OCI-LY7 (cell line): Measurements from ENCODE around the gene SERPINE2.

Experiments used
- EZH2phosphoT487 ChIP-seq: fragments of 200-600 bp; sonication (generic); IDR thresholded peaks from 2 replicates; pipeline ENCODE4 v1.6.1; 2018; ENCODE audit warnings: low read depth, borderline replicate concordance, mild to moderate bottlenecking, mixed run types, antibody characterized with exemption, low read length, moderate library complexity, mixed read lengths
- TF ChIP-seq, protein P1 (sequence below): fragments of 200-600 bp; sonication (generic); conservative IDR thresholded peaks from 2 replicates; pipeline ENCODE4 v1.5.1; 2014; ENCODE audit warnings: mild to moderate bottlenecking, antibody characterized with exemption, low read length, moderate library complexity, mixed read lengths

DNA sequence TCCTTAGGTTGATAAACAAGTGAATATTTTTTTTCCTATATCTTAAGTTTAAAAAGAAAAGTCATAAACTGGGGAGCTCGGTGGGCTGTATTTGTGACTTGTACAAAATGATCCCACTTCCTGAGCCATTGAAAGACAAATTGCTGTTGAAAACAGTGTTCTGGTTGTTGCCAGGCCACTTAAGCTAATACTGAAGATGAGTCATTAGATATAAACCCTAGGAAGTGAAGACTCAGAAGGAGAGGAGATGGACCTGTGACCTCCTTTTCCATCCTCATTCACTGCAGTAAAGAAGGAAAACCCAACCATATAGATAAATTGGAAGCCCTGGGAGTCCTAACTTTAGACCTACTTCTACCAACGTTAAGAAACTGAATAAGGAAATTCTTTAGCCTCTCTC is 46.2 kb upstream of the SERPINE2 start:
- TF ChIP-seq, protein P1, sequence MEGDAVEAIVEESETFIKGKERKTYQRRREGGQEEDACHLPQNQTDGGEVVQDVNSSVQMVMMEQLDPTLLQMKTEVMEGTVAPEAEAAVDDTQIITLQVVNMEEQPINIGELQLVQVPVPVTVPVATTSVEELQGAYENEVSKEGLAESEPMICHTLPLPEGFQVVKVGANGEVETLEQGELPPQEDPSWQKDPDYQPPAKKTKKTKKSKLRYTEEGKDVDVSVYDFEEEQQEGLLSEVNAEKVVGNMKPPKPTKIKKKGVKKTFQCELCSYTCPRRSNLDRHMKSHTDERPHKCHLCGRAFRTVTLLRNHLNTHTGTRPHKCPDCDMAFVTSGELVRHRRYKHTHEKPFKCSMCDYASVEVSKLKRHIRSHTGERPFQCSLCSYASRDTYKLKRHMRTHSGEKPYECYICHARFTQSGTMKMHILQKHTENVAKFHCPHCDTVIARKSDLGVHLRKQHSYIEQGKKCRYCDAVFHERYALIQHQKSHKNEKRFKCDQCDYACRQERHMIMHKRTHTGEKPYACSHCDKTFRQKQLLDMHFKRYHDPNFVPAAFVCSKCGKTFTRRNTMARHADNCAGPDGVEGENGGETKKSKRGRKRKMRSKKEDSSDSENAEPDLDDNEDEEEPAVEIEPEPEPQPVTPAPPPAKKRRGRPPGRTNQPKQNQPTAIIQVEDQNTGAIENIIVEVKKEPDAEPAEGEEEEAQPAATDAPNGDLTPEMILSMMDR = no peak
- TF ChIP-seq EZH2phosphoT487 = no peak
